SK-N-SH (cell line): ENCODE measurements around the gene CLMN. TPM values are rescaled to one million over a fixed set of nuclear protein-coding genes. Genes with fewer than 3 reads are reported as not detected.

ENCODE experiments used
- CTCF ChIA-PET: fragments of 300-600, 350-600 bp; formaldehyde crosslinking; extraction: SDS; loops from one replicate; lab custom pipeline; 2021; lab: Yijun Ruan, JAX
- POLR2A ChIA-PET: fragments of 350-600 bp; sonication (Branson Sonifier 250); formaldehyde crosslinking; extraction: SDS; loops from one replicate; lab custom pipeline; 2020; ENCODE audit warnings: antibody characterized with exemption, inconsistent platforms; lab: Yijun Ruan, JAX
- DNase-seq: peaks from one replicate; pipeline ENCODE4 v3.0.0; 2012
- H2AFZ ChIP-seq: fragments of 200-600 bp; sonication (generic); 2 replicates; pipeline ENCODE4 v1.8.1; 2016; ENCODE audit warnings: antibody characterized with exemption, mild to moderate bottlenecking, low read depth
- H3F3A ChIP-seq: fragments of 200-600 bp; sonication (generic); replicated peaks from 2 replicates; pipeline ENCODE3; 2016; ENCODE audit warnings: antibody characterized with exemption, mild to moderate bottlenecking; ENCODE audit not compliant: insufficient read depth
- H3K27ac ChIP-seq, 2 experiments: fragments of 200-500 bp in 1 of 2; fragments of 200-600 bp in 1 of 2; sonication (Bioruptor generic) in 1 of 2; sonication (generic), shearing (Covaris generic) in 1 of 2; 2 replicates each; pipeline versions ENCODE4 v1.5.1 to v1.6.1; 2014 to 2016; ENCODE audit warnings: low read depth in 2 of 2, inconsistent platforms in 1 of 2, low read length in 1 of 2, mild to moderate bottlenecking in 1 of 2, mixed read lengths in 1 of 2
- H3K27me3 ChIP-seq: fragments of 200-600 bp; sonication (generic), shearing (Covaris generic); 2 replicates; pipeline ENCODE4 v1.6.1; 2016; ENCODE audit warnings: mixed run types; ENCODE audit not compliant: insufficient read depth
- H3K36me3 ChIP-seq, 2 experiments: fragments of 200-500 bp in 1 of 2; fragments of 200-600 bp in 1 of 2; sonication (Bioruptor generic) in 1 of 2; sonication (generic) in 1 of 2; replicated peaks in 1 of 2; 2 replicates each; pipeline versions ENCODE3 to v1.5.1; 2014 to 2016; ENCODE audit warnings: low read length in 1 of 2, mild to moderate bottlenecking in 1 of 2; ENCODE audit not compliant: insufficient read depth in 2 of 2, control insufficient read depth in 1 of 2
- H3K4me1 ChIP-seq, 2 experiments: fragments of 200-500 bp in 1 of 2; fragments of 200-600 bp in 1 of 2; sonication (Bioruptor generic) in 1 of 2; sonication (generic), shearing (Covaris generic) in 1 of 2; 2 replicates each; pipeline versions ENCODE4 v1.5.1 to v1.6.1; 2014 to 2016; ENCODE audit warnings: low read depth in 1 of 2, low read length in 1 of 2, mixed run types in 1 of 2; ENCODE audit not compliant: insufficient read depth in 2 of 2, control insufficient read depth in 1 of 2
- H3K4me2 ChIP-seq: fragments of 200-600 bp; sonication (generic), shearing (Covaris generic); 2 replicates; pipeline ENCODE4 v1.6.1; 2017; ENCODE audit warnings: mixed run types
- H3K4me3 ChIP-seq, 2 experiments: fragments of 200-500 bp in 1 of 2; fragments of 200-600 bp in 1 of 2; sonication (Bioruptor generic) in 1 of 2; sonication (generic), shearing (Covaris generic) in 1 of 2; 2 replicates each; pipeline versions ENCODE4 v1.5.1 to v1.8.1; 2014 to 2016; ENCODE audit warnings: low read depth in 2 of 2, inconsistent platforms in 1 of 2, low read length in 1 of 2, mild to moderate bottlenecking in 1 of 2, mixed read lengths in 1 of 2, moderate library complexity in 1 of 2
- H3K79me2 ChIP-seq: fragments of 200-600 bp; sonication (generic); 2 replicates; pipeline ENCODE4 v1.8.1; 2017; ENCODE audit warnings: mild to moderate bottlenecking; ENCODE audit not compliant: insufficient read depth
- H3K9ac ChIP-seq: fragments of 200-600 bp; sonication (generic); 2 replicates; pipeline ENCODE4 v1.6.1; 2017; ENCODE audit warnings: mixed run types
- H3K9me2 ChIP-seq: fragments of 200-600 bp; sonication (generic); 2 replicates; pipeline ENCODE4 v1.6.1; 2017; ENCODE audit warnings: mixed run types
- H3K9me3 ChIP-seq: fragments of 200-600 bp; sonication (generic); 2 replicates; pipeline ENCODE4 v1.6.1; 2017; ENCODE audit warnings: mixed run types, mild to moderate bottlenecking, moderate library complexity
- H4K20me1 ChIP-seq: fragments of 200-600 bp; sonication (generic); 2 replicates; pipeline ENCODE4 v1.6.1; 2017; ENCODE audit warnings: mild to moderate bottlenecking, mixed run types; ENCODE audit not compliant: insufficient read depth
- CTCF ChIP-seq: fragments of 200-600 bp; sonication (generic); IDR thresholded peaks from 2 replicates; pipeline ENCODE4 v1.6.1; 2017; ENCODE audit warnings: antibody characterized with exemption, mild to moderate bottlenecking, moderate library complexity
- FOXJ3 ChIP-seq: sonication (generic); formaldehyde crosslinking; IDR thresholded peaks from 2 replicates; pipeline ENCODE4 v1.5.1; 2020; ENCODE audit warnings: mild to moderate bottlenecking, missing genetic modification reagents
- MEF2A ChIP-seq: IDR thresholded peaks from 2 replicates; pipeline ENCODE4 v1.4.0; 2012; ENCODE audit warnings: low read depth, borderline replicate concordance
- MXI1 ChIP-seq: IDR thresholded peaks from 2 replicates; pipeline ENCODE4 v1.6.1; 2012; ENCODE audit warnings: mild to moderate bottlenecking, low read depth, low read length, improper control_type of control experiment
- NRF1 ChIP-seq: IDR thresholded peaks from 2 replicates; pipeline ENCODE4 v1.6.1; 2012; ENCODE audit warnings: low read depth, mild to moderate bottlenecking, low read length
- RFX5 ChIP-seq: IDR thresholded peaks from 2 replicates; pipeline ENCODE4 v1.6.1; 2012; ENCODE audit warnings: mild to moderate bottlenecking, improper control_type of control experiment, low read length
- SMC3 ChIP-seq: IDR thresholded peaks from 2 replicates; pipeline ENCODE4 v1.6.1; 2012; ENCODE audit warnings: low read depth, low read length, improper control_type of control experiment
- YY1 ChIP-seq: IDR thresholded peaks from 2 replicates; pipeline ENCODE4 v1.4.0; 2012; ENCODE audit warnings: low read depth, mild to moderate bottlenecking
- WGBS: methylation state at CpG from one replicate; pipeline ENCODE4 v1.1.6; 2017; ENCODE audit warnings: low lambda C conversion rate; 5-methylcytosine and 5-hydroxymethylcytosine counted together
- polyA plus RNA-seq, 3 experiments: library from polyadenylated mRNA; depleted of rRNA; stranded (reverse); fragments of >200 nt; gene quantifications; 2 replicates each; pipeline ENCODE4 v1.2.3, GENCODE V29; 2012

The CLMN gene
- polyA plus RNA-seq, 1 of the 3 experiments (the other 2 are of a cell fraction): 1.4 TPM

- TF ChIP-seq MXI1 (no peak), SMC3 (no peak)
- Histone ChIP-seq H3K4me2 (no peak overlapping the region), H3K27me3 (no peaks in the 10 kb centered on the region), H3K9ac (no peak overlapping the region), H3K4me3 (no peak overlapping the region), H3K79me2 (no peaks in the 10 kb centered on the region), H4K20me1 (no peaks in the 10 kb centered on the region), H3K9me3 (no peaks in the 10 kb centered on the region), H3K4me1 (peaks cover 9 to 21% of the 10 kb centered on the region in 2 experiments; a peak in 2 of 4 replicates), H2AFZ (no peak overlapping the region), H3F3A (no peaks in the 10 kb centered on the region), H3K9me2 (no peaks in the 10 kb centered on the region), H3K36me3 (no peaks in the 10 kb centered on the region), H3K27ac (no peak overlapping the region)
- DNase-seq: no peak
- WGBS: 84% methylated on average over 6 of the region's 6 CpGs
- ChIA-PET POLR2A (no interaction called here), CTCF (no interaction called here)
Observed at GRCh38 chr14:95289323-95290010, 30.2 kb downstream of the CLMN start.

- CTCF ChIA-PET: interaction anchor here (1.4 kb wide), 1 partner anchor 19 kb away, joined by 3 read pairs; no protein-coding TSS in a partner anchor
- H4K20me1 ChIP-seq: no peaks in the 10 kb centered on the region
- TF ChIP-seq FOXJ3 (CRISPR knock-in tag): no peak
- TF ChIP-seq NRF1: no peak
- TF ChIP-seq MEF2A: no peak
- no peak for TF ChIP-seq RFX5
- TF ChIP-seq YY1: no peak
- no peak for TF ChIP-seq CTCF
Observed at GRCh38 chr14:95288672-95289322, 30.9 kb downstream of the CLMN start.

More at GRCh38 chr14:95288672-95289322, 30.9 kb downstream of the CLMN start:
- Histone ChIP-seq H3K4me1 (peaks cover 9 to 21% of the 10 kb centered on the region in 2 experiments; a peak in 2 of 4 replicates), H3K9ac (no peak overlapping the region), H3F3A (no peaks in the 10 kb centered on the region), H3K9me2 (no peaks in the 10 kb centered on the region), H3K79me2 (no peaks in the 10 kb centered on the region), H3K27ac (no peak overlapping the region), H3K36me3 (no peaks in the 10 kb centered on the region), H3K27me3 (no peaks in the 10 kb centered on the region), H2AFZ (no peak overlapping the region), H3K4me3 (no peak overlapping the region), H3K9me3 (no peaks in the 10 kb centered on the region), H3K4me2 (no peak overlapping the region)
- DNase-seq: no peak
- 82% methylated on average over 4 of the region's 5 CpGs for WGBS
- POLR2A ChIA-PET: no interaction called here
